ENCODE data around the gene YJU2. TPM values are rescaled to one million over a fixed set of nuclear protein-coding genes. Genes with fewer than 3 reads are reported as not detected.
A peak's percentile ranks its signal among the peaks of the same experiment; 100 is the strongest.
"Not testable (repeated sequence)": the region's sequence is repeated elsewhere in the genome, so short reads cannot be mapped to it uniquely, and the experiment has no call there.

Gene YJU2
- total RNA-seq, 1 donor from 2014 or later = 13.3 TPM

GRCh38 chr19:4228765-4229178 lies 18.1 kb upstream of the YJU2 start:
- no peak for DNase-seq (ENCODE audit: low read depth)

GRCh38 chr19:4229179-4229931 lies 17.5 kb upstream of the YJU2 start, which contains the start of gene EBI3:
EBI3 (plus strand) TSS chr19:4229523; CDS start chr19:4229551, 28 bp downstream.
- peak; percentile 18 for DNase-seq (ENCODE audit: low read depth)

GRCh38 chr19:4230237-4230636 lies 16.6 kb upstream of the YJU2 start:
- DNase-seq (ENCODE audit: low read depth) = not testable (repeated sequence)

GRCh38 chr19:4231521-4231920 lies 15.4 kb upstream of the YJU2 start:
- not testable (repeated sequence) for DNase-seq (ENCODE audit: low read depth)

- DNase-seq (ENCODE audit: low read depth) = not testable (repeated sequence)
Measured at GRCh38 chr19:4232139-4232538, 14.7 kb upstream of the YJU2 start.

GRCh38 chr19:4232614-4233281 lies 14.1 kb upstream of the YJU2 start:
- DNase-seq (ENCODE audit: low read depth) = peak; percentile 44

- peak; percentile 51 for DNase-seq (ENCODE audit: low read depth)
Measured at GRCh38 chr19:4233282-4233853, 13.5 kb upstream of the YJU2 start.

- DNase-seq (ENCODE audit: low read depth) = no peak
Measured at GRCh38 chr19:4234142-4234861, 12.6 kb upstream of the YJU2 start.

GRCh38 chr19:4234862-4235201 lies 12.0 kb upstream of the YJU2 start:
- DNase-seq (ENCODE audit: low read depth) = no peak

- not testable (repeated sequence) for DNase-seq (ENCODE audit: low read depth)
Measured at GRCh38 chr19:4237510-4237909, 9.4 kb upstream of the YJU2 start.

- DNase-seq (ENCODE audit: low read depth) = no peak
Measured at GRCh38 chr19:4238831-4239230, 8.0 kb upstream of the YJU2 start.

GRCh38 chr19:4241824-4242430 lies 5.0 kb upstream of the YJU2 start:
- no peak for DNase-seq (ENCODE audit: low read depth)

- not testable (repeated sequence) for DNase-seq (ENCODE audit: low read depth)
Measured at GRCh38 chr19:4245938-4246337, 942 bp upstream of the YJU2 start.

- no peak for DNase-seq (ENCODE audit: low read depth)
Measured at GRCh38 chr19:4256563-4256962, 9.7 kb downstream of the YJU2 start.

- DNase-seq (ENCODE audit: low read depth) = no peak
Measured at GRCh38 chr19:4257025-4257424, 10.1 kb downstream of the YJU2 start.

- DNase-seq (ENCODE audit: low read depth) = no peak
Measured at GRCh38 chr19:4258181-4258580, 11.3 kb downstream of the YJU2 start.

GRCh38 chr19:4260613-4261191 lies 13.8 kb downstream of the YJU2 start:
- DNase-seq (ENCODE audit: low read depth) = no peak

GRCh38 chr19:4264812-4265211 lies 17.9 kb downstream of the YJU2 start:
- DNase-seq (ENCODE audit: low read depth) = no peak

GRCh38 chr19:4266253-4267000 lies 19.5 kb downstream of the YJU2 start:
- no peak for DNase-seq (ENCODE audit: low read depth)

All from myocyte (in vitro differentiated cells).